ENCODE measurements around the gene TASL. TPM values are rescaled to one million over a fixed set of nuclear protein-coding genes. Genes with fewer than 3 reads are reported as not detected.

Gene TASL
- total and polyA plus RNA-seq, 2 of the 8 experiments (the other 6 are each of a cell fraction or from before 2014, with no cell fraction given) = not detected

- no peaks in the 10 kb centered on the region for H3K27me3 ChIP-seq (replicated peaks in 1 of 4; ENCODE audit: control insufficient read depth in 3 of 4, extremely low read depth in 1 of 4, insufficient read depth in 3 of 4, low read length in 3 of 4)
- FAIRE-seq (no peak), DNase-seq (ENCODE audit: low read depth in 1 of 2, low spot score in 2 of 2) (no peak)
- H3K4ac ChIP-seq (replicated peaks; ENCODE audit: insufficient read length, low read depth, low read length) = no peak overlapping the region
- no peak overlapping the region for H2BK15ac ChIP-seq (ENCODE audit: low read length)
- H4K8ac ChIP-seq (ENCODE audit: extremely low read depth, insufficient read depth, low read length) = no peak overlapping the region
- no peak overlapping the region for H2BK12ac ChIP-seq (ENCODE audit: low read depth, low read length)
- H2BK120ac ChIP-seq (replicated peaks; ENCODE audit: low read depth, low read length) = no peak overlapping the region
- no peak overlapping the region for H4K5ac ChIP-seq (ENCODE audit: insufficient read length, low read depth, low read length)
- no peak overlapping the region for H2BK20ac ChIP-seq (ENCODE audit: low read length)
- no peak overlapping the region for H2BK5ac ChIP-seq (ENCODE audit: low read depth, low read length)
- no peak overlapping the region for H3K23ac ChIP-seq (ENCODE audit: insufficient read length)
- no peaks in the 10 kb centered on the region for H3K79me2 ChIP-seq (ENCODE audit: control insufficient read depth in 1 of 2, insufficient read depth in 2 of 2, low read length in 2 of 2)
- no peaks in the 10 kb centered on the region for H3K4me1 ChIP-seq (replicated peaks in 1 of 4; ENCODE audit: control insufficient read depth in 3 of 4, insufficient read depth in 4 of 4, low read length in 3 of 4)
- H3K4me2 ChIP-seq (ENCODE audit: insufficient read depth in 1 of 2, low read depth in 2 of 2, low read length in 2 of 2) = no peak overlapping the region
- no peaks in the 10 kb centered on the region for H3K36me3 ChIP-seq (ENCODE audit: control insufficient read depth in 2 of 4, insufficient read depth in 4 of 4, low read length in 3 of 4)
- no peak overlapping the region for H3K27ac ChIP-seq (ENCODE audit: low read depth, low read length)
- H3K23me2 ChIP-seq (ENCODE audit: low read depth, low read length) = no peaks in the 10 kb centered on the region
- H3K79me1 ChIP-seq (ENCODE audit: low read depth, low read length) = no peaks in the 10 kb centered on the region
- no peak overlapping the region for H2AK5ac ChIP-seq (ENCODE audit: low read depth, low read length)
- H3K9me3 ChIP-seq (ENCODE audit: insufficient read depth in 2 of 2, low read depth in 1 of 2, low read length in 1 of 2) = no peaks in the 10 kb centered on the region
- CTCF ChIA-PET (ENCODE audit: partially characterized antibody) = interaction anchor here (0.8 to 1.4 kb wide), 2 partner anchors 94 to 462 kb away, joined by 3 read pairs; no protein-coding TSS in a partner anchor
- POLR2A ChIA-PET (ENCODE audit: partially characterized antibody) = no interaction called here
- 89% methylated on average over 8 of the region's 8 CpGs; no CpG with 5 or more reads in 1 of the 2 experiments for WGBS, 2 experiments (ENCODE audit: extremely low coverage in 1 of 2, insufficient coverage in 1 of 2, insufficient read length in 1 of 2, insufficient replicate concordance in 2 of 2, low coverage in 1 of 2, low lambda C conversion rate in 2 of 2, missing lambda C conversion rate in 1 of 2)
- H3K18ac ChIP-seq (ENCODE audit: extremely low read depth, low read length) = no peak overlapping the region
- no peak overlapping the region for H3K14ac ChIP-seq (ENCODE audit: insufficient read length)
- H3K4me3 ChIP-seq (ENCODE audit: extremely low read depth in 1 of 4, insufficient read depth in 2 of 4, low read depth in 3 of 4, low read length in 4 of 4) = no peak overlapping the region
- H2AFZ ChIP-seq (ENCODE audit: low read length) = no peak overlapping the region
- H3K56ac ChIP-seq (replicated peaks; ENCODE audit: insufficient read length, low read depth, low read length) = no peak overlapping the region
- no peak overlapping the region for H4K91ac ChIP-seq (replicated peaks; ENCODE audit: insufficient read length, low read length)
- no peaks in the 10 kb centered on the region for H4K20me1 ChIP-seq (replicated peaks in 1 of 2; ENCODE audit: control insufficient read depth in 1 of 2, insufficient read depth in 2 of 2, low read length in 2 of 2)
- H3K9ac ChIP-seq (replicated peaks in 1 of 4; ENCODE audit: extremely low read depth in 1 of 4, low read depth in 3 of 4, low read length in 3 of 4) = no peak overlapping the region
- TF ChIP-seq ATF2 (IDR thresholded peaks at IDR 0.05; ENCODE audit: low read length) (no peak), EZH2 (IDR thresholded peaks at IDR 0.05; ENCODE audit: low read depth, low read length, severe bottlenecking) (no peak), RBBP5 (IDR thresholded peaks at IDR 0.05; ENCODE audit: borderline replicate concordance, low read depth, low read length) (no peak), JUND (IDR thresholded peaks at IDR 0.05; ENCODE audit: low read length) (no peak), EP300 (IDR thresholded peaks at IDR 0.05; ENCODE audit: borderline replicate concordance in 1 of 2, low read depth in 2 of 2, low read length in 2 of 2) (no peak)
Measured at GRCh38 chrX:30576881-30577280, 685 bp downstream of the TASL start.
